GM12891 (cell line): ENCODE results near the gene CCDC63.

Experiments
- POLR2AphosphoS5 ChIP-seq: IDR thresholded peaks from 2 replicates; pipeline ENCODE4 v1.6.1; 2011; ENCODE audit warnings: low read depth, low read length, control low read depth
- POU2F2 ChIP-seq: IDR thresholded peaks from 2 replicates; pipeline ENCODE4 v1.6.1; 2011; ENCODE audit warnings: low read depth, mild to moderate bottlenecking, control low read depth, low read length, moderate library complexity

DNA sequence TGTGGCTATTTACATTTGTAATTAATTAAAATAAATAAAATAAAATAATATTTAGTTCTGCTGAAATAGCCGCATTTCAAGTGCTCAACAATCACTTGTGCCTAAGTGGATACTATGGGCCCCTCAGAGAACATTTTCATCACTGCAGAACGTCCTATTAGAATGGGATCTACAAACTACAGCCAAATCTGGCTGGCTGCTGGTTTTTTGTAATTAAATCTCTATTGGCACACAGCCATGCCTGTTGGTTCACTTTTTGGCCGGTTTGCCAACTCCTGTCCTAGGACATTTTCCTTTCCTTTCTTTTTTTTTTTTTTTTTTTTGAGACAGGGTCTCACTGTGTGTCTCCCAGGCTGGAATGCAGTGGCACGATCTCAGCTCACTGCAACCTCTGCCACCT lies 9.8 kb downstream of the CCDC63 start:
- no peak for TF ChIP-seq POU2F2
- TF ChIP-seq POLR2AphosphoS5: no peak
